HG03175 (cell line): ENCODE data around the gene KAZN.

Source experiments
- ATAC-seq: cut with Tn5 transposase; IDR thresholded peaks from one replicate; pipeline ENCODE4 v1.9.1; 2021; ENCODE audit warnings: mild to moderate bottlenecking, moderate library complexity; ENCODE audit not compliant: unreplicated experiment

The KAZN gene

DNA sequence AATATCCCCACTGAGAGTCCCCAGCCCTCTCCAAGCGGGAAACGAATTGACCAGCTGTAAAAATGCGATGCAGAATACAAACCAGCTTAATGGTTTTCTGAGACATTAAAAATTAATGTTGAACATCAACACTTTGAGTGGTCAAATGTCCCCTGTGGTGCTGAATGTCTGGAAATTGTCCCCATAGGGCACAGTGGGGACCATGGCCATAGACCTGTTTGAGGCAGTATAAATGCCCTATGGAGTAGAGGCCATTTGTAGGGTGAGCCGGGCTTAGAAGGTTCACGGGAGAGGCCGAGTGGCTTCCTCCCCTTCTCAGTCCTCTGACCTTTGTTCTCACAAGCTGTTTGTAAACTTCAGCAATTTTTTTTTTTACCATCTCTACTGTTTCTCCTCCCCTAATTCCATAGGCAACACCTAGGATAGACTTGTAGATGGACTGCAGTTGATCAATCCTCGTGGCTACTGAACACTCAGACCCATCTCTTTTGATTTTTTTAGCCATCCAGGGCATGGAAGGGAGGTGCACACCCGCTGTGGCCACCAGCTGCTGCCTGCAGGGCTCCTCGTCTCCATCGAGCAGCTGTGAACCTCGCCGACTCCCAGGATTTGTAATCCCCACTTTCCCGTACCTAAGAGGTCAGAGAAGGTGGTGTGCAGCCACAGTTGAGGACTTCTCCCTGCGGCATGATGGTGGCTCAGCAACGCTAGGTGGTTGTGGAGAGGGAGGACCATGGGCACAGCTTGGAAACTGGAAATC, 41.0 kb downstream of the KAZN start:
- no peak for ATAC-seq

DNA sequence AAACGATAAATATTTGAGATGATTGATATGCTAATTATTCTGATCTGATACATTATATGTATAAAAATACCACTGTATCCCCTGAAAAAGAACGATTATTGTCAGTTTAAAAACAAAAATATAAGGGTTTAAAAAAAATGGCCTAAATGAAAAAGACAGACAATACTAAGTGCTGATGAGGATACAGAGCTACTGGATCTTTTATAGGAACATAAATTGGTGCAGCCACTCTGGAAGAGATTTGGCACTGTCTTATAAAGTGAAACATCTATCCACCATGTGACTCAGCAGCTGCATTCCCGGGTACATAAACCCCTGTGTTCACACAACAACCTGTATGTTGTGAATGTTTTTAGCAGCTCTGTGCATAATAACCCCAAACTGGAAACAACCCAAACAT, 44.2 kb downstream of the KAZN start:
- ATAC-seq, result no peak

DNA sequence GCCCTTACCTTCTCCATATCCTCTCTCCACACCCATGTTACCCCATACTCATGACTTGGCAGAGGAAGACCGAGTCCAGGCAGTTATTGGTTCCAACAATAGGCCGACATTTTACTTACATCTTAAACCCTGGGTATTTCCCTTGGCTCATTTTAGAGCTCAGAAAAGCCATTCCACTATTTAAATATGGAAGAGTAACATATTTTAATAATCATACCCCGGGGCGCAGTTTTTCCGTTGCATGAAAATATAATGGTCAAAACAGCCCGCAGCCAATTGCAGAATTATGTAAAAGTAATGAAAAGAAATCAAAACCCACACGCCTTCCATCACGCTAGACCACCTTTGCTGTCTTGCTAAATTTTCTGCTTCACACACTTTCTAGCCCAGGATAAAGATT, 48.5 kb downstream of the KAZN start:
- no peak for ATAC-seq

DNA sequence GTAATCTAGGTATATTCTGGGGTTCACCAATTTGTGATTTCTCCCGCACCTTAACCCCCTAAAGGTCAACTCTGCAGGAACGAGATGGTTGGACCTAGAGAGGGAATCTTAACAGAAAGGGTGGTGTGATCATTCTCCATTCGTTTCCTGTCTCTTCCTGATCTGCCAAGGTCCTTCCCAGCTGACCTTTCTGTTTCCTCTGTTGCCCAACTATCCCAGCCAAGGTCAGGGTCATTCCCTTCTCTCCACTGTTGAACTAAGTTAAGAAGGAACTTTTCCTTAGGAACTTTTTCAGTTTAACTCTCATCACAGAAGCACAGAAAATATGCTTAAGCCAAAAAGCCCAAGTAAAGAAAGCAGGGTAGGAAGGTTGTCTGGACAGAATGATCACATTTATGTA, 49.3 kb downstream of the KAZN start:
- no peak for ATAC-seq

DNA sequence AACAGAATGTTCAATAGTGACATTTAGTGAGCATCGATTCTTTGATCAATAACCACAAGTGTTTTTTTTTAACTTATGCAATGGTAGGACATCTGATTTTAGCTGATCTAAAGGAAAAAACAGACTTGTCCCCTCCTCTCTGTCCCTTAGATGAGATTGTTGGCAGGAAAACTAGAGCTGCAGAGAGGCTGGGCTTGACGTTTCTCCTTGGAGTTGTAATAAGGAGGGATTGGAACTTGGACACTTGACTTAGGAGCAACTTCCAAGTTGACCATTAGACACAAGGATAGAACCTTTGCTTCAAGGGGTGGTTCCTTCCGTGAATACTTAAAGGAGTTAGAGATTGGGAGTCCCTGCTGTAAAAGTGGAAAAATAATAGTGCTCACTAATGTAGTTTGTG, 49.9 kb downstream of the KAZN start:
- ATAC-seq, result no peak

DNA sequence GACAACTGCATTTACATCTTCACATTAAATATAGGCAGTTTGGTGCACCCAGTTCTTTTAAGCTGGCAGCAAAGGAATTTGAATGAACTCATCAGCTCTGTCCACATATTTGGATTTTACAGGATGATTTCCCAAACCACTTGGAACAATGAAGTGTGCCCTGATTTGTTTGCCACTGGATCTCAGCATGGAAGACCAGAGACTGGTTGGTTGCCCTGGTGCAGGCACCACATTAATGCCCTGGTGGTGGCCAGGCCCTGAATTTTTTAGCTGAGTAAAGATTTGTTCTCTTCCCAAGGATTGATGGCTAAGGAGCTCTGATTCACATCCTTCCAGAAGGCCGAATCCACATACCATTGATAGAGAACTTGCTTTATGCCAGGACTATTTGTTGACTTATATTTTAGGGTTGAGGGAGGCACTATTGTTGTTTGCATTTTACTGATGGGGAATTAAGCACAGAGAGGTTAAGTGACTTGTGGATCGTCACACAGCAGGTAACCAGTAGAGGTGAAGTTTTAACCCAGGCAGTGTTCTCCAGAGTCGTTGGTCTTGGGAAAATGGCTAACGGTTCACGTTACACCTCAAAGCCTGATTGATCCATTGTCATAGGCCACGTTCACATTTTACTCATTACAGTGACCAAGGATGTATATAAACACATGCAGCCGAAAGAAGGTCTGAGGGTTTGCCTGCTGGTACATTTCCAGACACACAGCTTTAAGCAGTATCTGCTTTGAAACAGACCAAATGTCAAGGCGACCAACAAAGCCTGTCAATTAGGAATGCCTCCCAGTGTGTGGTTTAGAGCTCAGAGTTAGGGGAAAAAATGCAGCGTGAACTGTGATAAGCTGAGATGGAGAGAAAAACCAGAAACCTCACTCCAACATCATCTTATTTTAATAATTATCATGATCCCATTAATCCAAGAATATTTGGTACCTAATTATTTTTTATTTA, 50.7 kb downstream of the KAZN start:
- no peak for ATAC-seq

DNA sequence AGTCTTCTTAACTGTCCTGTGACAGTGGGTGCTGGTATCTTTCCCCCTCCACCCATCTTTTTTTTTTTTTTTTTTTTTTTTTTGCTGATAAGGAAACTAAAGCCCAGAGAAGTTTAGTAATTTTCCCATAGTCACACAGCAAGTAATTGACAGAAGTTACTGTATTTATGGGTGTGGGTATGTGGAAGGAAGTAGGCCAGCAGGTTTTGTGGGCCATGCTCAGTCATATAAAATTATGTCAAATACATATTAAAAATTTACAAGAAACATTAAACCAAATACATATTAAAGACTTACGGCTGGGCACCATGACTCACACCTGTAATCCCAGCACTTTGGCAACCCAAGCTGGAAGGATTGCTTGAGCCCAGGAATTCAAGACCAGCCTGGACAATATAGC, 51.5 kb downstream of the KAZN start:
- no peak for ATAC-seq

DNA sequence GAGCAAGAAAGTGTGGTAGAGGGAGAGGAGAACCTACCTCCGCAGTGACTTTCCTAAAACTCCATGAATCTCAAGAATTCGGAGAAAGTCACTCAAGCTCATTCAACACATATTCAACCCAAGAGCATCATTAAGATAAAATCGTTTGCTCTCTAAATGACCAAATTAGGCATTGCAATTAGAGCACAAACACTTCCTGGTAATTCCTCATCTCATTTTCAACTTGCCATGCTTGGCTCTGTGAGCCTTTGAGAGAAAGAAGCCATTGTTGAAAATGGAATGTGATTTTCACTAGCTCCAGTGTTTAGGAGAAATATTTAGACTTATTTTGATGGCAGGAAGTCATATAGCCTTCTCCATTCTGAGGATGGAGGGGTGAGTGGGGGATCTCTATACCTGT, 52.5 kb downstream of the KAZN start:
- no peak for ATAC-seq

DNA sequence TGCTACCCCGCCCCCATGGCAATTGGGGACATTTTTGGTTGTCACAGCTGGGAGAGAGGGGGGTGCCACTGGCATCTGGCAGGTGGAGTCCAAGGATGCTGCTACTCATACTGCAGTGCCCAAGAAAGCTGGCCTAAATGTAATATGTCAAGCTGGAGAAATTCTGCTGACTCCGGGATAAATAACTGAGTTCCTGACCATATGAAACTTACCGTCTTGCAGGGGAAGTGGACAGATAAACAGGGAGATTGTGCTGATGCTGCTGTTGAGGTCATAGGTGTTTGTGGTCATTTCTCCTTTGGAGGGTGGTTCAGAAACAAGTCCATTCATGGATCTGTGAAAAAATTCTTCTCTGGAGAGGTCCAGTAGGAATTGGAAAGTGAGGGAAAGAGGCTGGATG, 54.4 kb downstream of the KAZN start:
- ATAC-seq, result no peak

DNA sequence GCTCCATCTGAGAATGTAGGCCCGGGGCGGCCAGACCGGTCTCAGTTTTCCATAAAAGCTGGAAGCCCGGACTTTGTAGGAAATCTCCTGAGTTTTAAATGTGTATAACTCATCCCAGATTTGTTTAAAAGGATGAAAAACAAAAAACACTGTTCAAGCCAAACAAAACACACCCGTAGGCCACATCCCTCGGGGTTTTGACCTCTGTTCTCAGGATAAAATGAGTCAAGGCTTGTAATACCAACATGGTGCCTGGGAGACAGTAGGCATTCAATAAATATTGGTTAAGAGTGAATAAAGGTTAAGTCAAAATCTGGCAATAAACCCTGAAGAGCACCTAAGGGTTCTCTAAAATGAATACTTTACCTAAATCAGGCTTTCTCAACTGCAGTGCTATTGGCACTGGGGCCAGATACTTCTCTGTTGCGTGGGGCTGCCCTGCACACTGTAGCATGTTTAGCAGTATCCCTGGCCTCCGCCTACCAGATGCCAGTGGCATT, 55.0 kb downstream of the KAZN start:
- ATAC-seq, result no peak

DNA sequence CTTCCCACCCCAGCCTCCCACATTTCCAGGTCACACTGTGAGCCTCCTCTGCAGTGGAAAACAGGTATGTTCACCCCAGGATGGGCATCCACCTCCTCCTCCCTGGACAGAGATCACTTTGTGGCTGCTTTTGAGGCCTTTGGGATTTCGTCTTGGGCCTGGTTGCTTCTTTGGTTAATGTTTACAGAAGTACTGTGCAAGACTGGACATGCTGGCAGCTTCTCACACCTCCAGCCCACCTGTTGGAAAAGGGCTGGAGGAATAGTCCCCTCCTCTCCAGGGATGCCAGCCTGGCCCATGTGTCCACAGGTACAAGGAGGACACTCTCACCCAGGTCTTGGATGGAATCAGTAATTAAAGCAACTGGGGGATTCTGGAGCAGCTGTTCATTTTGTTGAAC, 56.1 kb downstream of the KAZN start:
- no peak for ATAC-seq

DNA sequence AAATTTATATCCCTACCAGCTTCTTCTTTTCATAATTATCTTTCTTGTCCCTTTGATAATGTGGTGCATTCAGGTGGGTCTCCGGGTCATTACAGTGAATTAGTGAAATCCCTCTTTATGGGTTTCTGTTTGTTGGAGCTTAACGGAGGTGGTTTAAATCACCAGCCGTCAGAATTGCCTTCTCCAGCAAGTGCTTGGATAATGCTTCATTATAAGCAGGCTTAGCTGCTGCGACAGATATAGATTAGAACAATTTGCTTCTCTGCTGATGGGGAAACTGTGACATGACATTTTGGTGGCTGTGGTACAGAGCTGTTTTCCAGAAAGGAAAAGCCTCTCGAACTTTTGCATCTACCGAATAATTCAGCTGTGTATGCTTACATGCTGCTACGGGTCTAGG, 56.9 kb downstream of the KAZN start:
- no peak for ATAC-seq

DNA sequence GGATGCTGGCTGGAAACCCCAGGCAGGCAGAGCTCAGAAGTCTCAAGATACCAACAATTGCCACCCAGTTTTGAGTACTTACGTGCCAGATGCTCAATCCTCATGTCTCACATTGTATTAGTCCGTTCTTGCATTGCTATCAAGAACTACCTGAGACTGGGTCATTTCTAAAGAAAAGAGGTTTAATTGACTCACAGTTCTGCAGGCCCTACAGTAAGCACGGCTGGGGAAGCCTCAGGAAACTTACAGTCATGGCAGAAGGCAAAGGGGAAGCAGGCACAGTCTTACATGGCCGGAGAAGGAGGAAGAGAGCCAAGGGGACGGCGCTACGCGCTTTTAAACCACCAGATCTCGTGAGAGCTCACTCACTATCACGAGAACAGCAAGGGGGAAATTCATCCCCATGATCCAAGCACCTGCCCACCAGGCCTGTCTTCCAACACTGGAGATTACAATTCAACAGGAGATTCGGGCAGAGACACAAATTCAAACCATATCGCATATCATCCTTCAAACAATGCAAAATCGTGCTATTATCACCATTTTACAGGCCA, 58.0 kb downstream of the KAZN start:
- no peak for ATAC-seq

DNA sequence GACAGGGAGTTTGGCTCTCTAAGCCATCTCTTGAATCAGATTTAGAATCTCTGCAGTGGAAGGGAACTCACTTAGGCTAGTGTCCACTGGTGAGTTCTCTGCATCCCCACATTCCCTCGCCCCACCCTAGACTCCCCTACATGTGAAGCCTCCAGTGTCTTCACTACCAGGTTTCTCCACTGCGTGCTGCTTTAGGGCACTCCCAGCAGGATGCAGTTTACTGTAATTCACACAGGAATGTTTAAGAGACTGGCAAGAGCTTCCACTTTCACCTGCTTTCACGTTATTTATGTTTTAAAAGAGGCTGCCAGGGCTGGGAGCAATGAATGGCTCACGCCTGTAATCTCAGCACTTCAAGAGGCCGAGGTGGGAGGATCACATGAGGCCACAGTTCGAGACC, 60.2 kb downstream of the KAZN start:
- no peak for ATAC-seq

DNA sequence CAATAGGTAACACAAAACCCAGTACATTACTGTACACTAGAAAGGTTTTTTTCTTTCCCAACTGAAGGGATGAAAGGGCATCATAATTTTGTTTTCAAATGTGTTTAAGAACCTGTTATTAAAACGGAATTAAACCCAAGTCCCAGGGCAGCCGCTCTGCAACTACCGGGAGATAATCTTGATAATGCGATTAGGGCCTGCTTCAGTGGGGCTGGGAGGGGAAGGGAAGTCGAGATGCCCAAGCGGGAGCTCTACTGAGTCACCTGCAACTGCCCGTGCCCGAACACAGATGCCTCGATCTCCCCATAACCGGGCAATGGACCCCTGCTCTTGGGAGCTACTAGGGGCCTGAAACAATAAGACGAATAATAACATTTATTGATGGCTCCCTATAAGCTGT, 61.4 kb downstream of the KAZN start:
- no peak for ATAC-seq

DNA sequence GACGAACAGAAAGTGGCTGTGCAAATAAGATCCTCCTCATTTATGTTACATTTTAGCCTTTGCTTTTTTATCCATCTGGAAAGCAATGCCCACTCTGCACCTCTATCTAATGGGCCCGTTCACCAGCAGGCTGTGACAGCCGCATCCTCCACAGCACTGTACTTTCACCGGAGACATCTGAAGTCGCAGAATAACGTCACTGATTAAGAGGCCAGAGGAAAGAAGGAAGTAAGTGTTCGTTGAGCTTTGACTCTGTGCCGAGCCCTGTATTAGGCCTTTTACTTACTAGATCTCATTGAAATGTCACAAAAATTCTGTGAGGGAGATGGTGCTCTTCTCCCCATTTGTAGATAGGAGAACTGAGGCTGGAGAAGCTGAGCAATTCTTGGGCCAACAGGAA, 62.3 kb downstream of the KAZN start:
- no peak for ATAC-seq

DNA sequence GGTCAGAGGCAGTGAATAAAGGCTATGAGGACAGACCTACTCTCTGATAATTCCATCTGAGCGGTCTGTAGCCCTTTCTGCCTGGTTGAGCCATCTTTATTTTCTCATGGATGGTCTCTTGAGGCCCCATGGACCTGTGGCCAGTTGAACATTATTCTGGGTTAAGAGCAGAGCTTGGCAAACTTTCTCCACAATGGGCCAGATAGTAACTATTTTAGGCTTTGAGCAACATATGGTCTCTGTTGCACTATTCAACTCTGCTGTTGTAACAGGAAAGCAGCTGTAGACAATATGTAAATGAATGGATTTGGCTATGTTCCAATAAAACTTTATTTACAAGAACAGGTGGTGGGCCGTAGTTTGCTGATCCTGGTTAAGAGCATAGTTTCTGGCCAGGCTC, 62.7 kb downstream of the KAZN start:
- ATAC-seq, result no peak

DNA sequence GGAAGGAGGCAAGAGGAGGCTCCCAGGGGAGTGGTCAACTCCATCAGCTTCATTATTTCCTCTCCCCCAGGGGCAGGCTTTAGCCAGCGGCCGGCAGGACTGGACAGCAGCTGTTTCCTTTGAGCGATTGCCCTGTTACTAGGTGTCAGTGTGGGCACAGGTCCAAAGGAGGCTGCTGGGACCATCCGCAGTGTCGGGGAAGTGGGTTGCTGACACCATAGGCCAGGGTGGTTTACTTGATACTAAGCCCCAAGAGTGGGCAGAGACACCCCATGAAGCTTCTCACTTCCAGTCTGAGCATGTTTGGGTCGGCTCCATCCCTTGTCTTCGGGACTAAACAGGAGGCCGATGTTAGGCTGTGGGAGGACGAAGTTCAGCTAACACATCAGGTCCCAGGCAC, 63.6 kb downstream of the KAZN start:
- no peak for ATAC-seq

DNA sequence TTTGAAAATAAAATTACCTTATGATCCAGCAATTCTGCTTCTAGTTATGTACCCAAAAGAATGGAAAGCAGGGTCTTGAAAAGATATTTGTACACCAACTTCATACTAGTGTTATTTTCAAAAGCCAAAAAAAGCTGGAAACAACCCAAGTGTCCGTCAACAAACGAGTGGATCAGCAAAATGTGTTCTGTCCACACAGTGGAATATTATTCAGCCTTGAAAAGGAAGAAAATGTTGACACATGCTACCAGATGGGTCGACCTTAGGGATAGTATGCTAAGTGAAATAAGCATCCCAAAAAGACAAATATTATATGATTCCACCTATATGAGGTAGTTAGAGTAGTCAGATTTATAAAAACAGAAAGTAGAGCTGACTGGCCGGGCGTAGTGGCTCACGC, 65.3 kb downstream of the KAZN start:
- no peak for ATAC-seq

DNA sequence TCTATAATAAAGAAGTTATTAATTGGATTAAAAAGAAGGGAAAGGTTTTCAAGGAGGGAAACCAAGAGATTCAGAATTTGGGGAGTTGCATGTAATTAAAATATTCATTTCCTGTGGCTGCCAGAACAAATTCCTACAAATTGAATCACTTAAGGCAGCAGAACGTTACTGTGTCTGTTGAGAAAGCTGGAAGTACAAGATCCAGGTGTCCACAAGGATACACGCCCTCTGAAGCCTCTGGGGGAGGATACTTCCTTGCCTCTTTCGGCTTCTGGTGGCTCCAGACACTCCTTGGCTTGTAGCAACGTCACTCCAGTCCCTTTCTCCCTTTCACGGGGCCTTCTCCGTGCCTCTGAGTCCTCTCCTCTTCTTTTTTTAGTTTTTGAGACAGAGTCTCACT, 67.9 kb downstream of the KAZN start:
- ATAC-seq, result no peak

DNA sequence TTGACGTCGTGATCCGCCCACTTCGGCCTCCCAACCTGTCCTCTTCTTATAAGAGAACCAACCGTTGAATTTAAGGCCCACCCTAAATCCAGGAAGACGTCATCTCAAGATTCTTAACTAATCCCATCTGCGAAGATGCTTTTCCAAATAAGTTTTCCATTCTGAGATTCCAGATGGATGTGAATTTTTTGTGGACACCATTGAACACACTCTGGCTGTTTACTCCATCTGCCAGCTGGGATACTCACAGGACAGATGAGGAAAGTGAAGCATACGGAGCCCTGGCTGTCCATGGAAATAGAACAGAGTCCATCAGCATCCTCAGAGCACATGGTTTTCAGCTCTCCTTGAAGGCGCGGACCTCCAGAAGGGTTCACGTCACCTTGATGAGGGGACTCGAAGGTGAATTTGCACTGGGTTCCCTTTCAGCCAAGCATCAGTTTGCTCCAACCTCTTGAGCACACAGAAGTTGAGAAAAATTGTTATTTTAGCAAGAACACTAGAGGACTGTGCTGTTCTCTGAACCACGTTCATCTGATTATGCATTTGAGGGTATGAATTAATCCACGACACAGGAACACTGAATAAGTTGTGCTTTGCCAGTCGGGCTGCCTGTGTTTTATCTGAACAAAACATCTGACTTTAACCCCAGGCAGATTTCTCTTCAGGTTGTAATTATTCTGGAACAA, 68.6 kb downstream of the KAZN start:
- no peak for ATAC-seq
